HS-27A (cell line): Measurements from ENCODE around the gene INPP5E.

ENCODE experiments used
- DNase-seq: peaks from one replicate; pipeline ENCODE4 v3.0.0-alpha.2; 2012; ENCODE audit warnings: low read depth, missing footprints

Gene INPP5E

GRCh38 chr9:136447173-136447778 lies 7.6 kb upstream of the INPP5E start:
- DNase-seq: no peak

- DNase-seq: no peak
Observed at GRCh38 chr9:136445799-136446198, 6.2 kb upstream of the INPP5E start.

DNA sequence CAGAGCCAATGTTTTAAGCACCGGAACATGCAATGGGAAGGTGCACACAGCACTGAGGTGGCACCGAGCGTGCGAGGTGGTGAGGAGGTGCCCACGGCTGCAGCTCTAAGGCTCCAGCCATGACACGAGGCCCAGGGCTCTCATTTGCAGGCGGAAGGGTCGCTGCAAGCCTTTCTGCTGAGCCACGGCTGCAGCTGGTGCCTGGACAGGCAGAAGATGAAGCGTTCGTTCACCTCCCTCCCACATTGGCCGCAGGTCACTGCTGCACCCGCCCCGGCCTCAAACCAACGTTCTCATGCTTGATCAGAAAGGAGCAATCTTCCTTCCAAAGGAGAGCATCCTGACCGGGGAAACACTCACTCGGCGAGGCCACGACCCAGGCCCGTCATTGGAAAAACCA lies 4.5 kb upstream of the INPP5E start:
- DNase-seq: no peak

DNA sequence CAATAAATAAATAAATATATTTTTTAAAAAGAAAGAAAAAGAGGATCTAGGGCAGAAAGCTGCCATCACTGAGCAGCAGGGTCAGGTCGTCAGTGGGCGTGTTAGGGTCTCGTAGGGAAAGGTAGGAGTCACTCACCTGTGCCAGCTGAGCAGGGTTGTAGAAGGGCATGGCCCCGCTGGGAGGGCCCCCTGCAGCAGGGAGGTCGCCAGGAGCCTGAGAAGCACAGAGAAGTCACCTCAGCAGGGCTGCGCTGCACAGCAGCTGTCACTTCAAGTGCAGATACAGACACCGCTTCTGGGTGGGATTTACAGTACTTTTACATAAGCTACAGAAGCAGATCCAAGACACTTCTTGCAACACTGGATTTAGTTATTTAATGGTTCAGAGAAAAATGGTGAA lies 4.0 kb upstream of the INPP5E start:
- no peak for DNase-seq

GRCh38 chr9:136443087-136443486 lies 3.4 kb upstream of the INPP5E start:
- DNase-seq: no peak

DNA sequence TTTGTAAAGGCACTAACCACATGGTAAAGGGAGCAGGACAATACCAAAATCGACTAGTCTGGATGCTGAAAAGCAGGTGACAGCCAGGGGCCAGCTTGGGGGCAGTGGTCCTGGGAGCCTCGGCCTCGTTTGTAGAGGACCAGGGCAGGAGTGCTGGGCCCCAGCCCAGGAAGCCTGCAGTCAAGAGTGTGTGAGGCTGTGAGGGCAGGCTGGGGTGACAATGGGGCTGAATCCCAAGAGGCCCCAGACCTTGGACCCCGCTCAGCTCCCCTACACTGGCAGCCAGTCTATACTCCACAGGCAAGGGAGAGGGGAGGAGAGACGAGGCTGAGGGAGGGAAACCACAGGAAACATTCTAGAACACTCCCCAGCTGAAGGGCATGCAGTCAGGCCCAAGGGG lies 2.6 kb upstream of the INPP5E start:
- no peak for DNase-seq

DNA sequence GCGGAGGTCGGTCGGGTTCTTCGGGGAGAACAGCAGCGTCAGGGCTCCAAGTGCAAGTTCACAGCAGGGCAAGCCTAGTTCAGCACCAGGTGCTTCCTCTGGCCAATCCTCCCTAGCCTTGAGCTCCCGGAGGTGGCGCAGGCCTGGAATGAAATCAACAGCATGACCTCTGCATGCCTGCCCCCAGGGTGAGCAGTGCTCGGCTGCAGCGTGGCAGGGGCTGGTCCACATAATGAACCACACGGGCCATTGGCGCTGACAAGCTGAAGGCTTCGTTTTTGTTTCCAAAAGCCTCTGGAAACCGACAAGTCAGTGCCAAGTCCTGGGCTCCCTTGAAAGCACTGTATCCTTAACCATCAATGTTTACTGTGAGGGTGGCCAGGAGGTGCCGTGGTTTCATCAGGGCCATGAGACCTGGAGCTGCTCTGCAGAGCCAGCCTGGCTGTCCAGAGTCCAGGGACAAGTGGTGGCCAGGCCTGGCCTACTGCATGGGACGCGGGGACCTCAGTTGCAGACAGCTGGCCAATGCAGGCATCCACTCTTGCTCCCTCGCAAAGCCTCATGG lies 2.1 kb upstream of the INPP5E start:
- no peak for DNase-seq

DNA sequence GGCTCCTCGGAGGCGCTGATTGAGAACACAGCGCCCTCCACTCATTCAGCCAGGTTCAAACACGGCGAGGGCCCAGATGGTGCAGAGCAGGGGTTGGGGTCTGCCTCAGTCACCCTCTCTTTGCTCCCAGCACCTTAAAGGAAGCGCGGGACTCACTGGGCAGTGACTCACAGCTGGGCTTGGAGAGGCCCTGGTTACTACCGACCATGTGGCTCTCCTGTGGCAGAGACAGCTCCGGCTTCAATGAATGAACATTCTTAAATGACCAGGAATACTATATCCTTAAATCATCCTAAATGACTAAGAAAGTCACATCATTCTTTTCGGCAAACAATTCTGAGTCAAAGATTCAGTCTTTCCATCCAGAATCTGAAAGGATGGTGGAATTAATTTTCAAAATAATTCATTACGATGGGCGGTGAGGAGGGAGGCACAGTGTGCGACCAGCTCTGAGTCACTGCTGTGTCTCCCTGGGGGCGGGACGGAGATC lies 1.6 kb upstream of the INPP5E start:
- no peak for DNase-seq

DNA sequence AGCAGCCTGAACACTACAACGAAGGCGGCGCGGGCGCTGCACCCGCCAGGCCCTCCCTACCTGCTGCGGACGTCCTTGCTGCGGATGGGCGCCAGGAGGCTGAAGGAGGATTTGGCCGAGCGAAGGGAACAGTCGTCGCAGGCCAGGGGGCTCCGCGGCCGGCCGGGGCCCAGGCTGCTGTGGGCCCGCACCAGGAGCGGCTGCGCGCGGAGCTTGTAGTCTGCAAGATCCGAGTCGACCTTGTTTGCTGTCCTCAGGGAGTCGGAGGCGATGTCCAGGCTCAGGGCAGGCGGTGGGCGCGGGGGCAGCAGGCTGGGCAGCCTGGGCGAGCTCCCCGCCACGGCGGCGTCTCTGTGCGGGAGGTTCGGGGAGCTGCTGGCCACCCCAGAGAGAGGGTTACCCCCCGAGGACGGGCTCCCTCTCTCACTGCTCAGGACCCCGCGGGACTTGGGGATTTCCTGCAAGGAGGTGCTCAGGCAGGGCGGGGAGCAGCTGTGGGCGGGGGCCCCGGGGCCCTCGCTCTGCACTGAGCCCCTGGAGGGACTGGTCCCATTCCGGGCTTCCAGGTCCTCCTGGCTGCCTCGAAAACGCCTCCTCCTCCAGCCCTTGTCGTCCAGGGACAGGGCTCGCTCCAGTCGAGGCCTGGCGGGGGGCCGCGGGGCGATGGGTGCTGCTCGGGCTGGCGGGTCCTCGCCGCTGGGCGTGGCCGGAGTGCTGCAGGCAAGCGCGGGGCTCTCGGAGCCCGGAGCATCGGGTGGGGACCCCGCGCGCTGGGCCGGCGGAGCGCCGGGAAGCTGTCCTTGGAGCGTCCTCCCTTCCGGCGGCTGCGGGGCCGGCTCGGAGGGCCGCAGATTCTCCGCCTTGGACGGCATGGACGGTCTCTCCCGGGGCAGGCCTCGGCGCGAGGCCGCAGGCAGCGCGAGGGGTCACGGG lies 831 bp downstream of the INPP5E start:
- DNase-seq: no peak

DNA sequence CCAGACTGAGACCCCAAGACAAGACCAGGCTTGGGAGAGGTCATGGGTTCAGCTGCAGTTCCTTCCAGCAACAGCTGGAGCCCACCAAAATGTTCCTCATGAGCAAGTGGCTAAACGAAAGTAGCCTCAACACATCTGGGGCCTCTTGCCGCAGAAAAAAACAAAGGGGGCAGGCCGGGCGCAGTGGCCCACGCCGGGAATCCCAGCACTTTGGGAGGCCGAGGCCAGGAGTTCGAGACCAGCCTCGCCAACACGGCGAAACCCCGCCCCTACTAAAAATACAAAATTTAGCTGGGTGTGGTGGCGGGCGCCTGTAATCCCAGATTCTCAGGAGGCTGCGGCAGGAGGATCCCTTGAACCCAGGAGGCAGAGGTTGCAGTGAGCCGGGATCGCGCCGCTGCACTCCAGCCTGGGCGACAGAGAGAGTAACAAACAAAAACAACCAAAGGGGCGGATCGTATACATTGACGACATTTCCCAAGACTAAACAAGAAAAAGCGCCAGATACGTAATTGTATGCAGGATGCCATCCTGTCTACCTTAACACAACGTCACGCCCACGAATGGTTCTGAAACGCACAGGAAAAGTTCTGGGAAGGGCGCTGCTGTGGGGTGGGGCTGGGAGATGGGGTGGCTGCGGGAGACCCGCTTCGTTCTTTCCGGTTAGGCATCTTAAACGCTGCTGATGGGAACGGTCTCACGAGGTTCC lies 1.7 kb downstream of the INPP5E start:
- no peak for DNase-seq

DNA sequence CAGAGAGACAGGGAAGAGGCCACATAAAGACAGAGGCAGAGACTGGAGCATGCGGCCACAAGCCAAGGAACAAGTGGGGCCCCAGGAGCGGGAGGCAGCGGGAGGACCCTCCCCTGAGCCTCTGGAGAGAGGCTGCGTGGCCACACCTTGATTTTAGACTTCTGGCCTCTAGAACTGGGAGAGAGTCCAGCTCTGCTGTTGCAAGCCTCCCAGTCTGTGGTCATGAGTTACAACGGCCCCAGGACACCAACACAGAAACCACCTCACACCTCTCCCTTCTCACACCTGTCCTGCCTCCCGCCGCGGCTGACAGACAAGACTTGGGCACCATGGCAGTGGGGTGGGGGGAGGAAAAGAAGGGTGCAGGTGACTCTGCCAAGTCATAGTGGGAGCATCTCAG lies 2.2 kb downstream of the INPP5E start:
- DNase-seq: no peak

DNA sequence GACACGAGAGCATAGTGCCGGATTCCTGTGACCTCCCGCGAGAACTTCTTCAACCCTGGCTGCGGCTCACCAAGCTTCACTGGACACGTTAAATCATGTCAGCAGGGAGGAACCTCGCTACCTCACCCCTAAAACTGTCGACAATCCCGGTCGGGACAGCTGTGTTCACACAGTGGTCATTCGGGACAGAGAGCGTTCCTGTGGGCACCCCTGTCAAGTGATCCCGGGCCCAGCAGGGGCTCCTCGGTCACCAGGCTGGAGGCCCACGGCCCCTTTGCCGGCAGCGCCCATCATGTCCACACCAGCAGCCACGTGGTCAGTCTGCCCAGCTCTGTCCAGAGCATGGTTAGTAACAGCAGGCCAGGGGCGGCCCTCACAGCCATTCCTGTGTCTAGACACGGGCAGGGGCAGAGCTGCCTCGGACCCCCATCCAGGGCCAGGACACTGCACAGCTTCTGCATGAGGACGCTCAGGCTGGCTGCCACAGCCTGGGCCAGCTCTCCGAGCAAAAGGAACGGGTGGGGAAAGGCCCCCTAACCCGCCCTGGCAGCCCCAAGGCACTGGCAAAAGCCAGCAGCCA lies 3.5 kb downstream of the INPP5E start:
- no peak for DNase-seq

DNA sequence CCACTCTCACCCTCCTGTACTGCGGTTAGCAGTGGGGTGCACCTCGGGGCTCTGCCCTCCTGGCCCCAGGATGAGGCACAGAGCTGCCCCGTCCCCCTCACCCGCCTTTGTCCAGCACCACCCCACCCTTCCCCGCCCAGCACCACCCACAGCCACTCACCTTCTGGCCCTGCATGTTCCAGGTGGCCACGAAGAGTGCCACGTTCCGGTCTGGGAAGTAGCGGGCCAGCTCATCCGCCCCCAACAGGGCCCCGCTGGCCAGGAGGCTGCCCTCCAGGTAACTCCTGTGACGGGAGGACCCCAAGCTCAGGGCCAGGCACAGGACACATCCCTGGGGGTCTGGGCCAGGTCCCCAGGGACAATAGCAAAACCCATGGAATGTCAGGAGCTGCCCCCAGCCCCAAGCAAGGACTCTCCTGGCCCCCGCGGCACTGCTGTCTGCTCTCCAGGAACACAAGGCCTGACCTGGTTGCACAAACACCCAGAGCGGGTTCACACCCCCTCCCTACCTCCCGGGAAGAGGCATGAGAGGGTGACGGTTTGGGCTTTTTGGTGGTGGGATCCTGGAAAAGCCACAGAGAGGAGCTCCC lies 5.0 kb downstream of the INPP5E start:
- no peak for DNase-seq

DNA sequence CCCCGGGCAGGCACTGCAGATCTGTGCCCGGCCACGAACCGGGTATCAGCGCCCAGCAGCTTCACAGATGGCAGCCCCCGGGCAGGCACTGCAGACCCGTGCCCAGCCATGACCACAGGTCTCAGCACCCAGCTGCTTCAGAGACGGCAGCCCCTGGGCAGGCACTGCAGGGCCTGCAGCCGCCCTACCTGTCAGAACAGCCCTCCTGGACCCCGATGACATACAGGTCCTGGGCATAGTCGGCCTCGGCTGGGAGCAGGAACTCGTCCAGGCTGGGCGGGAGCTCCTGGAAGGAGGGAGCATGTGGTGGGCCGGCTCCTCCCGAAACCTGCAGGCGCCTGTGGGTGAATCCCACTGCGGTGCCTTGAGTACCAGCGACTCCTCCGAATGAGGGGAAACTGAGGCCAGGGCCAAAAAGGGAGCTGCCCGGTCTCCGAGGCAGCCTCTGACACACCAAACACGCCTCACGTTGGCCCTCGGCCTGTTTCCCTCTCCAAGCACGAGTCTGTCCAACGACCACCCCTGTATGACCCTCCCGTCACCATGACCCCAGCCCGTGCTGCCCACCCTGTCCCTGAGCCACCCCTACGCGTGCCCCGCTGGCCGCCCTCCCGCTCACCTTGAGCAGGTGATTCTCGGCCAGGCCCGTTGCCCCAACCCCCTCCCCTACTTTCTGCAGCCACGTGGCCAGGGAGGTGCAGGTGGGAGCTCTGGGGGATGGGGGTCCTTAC lies 5.6 kb downstream of the INPP5E start:
- no peak for DNase-seq

DNA sequence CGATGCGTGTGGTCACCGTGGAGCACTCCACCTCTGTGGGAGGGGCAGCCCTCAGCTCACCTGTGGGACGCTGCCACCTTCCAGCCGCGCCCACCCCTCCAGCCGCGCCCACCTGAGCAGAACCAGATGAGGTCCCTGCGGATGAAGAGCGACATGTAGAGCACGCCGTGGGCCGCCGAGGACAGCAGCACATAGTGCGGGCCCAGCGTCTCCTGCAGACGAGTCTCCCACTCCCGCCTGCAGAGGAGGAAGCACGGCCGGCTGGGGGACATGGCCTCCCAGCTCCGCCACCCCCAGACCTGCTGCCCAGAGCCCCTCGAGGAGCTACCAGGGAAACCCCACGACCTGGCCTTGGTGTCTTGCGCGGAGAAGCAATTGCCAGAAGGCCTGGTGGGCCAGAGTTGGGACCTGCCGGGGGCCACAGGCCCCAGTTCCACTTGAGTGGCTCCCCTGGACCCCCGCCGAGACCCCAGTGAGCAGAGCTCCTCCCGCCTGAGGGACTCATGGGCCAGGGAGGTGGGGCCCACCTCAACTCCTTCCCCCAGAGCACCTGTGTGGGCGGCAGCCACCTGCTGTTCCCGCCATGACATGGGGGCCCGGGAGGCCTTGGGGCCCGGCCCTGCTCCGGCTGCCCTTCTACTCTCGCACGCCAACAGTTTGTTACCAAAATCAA lies 6.5 kb downstream of the INPP5E start:
- no peak for DNase-seq

DNA sequence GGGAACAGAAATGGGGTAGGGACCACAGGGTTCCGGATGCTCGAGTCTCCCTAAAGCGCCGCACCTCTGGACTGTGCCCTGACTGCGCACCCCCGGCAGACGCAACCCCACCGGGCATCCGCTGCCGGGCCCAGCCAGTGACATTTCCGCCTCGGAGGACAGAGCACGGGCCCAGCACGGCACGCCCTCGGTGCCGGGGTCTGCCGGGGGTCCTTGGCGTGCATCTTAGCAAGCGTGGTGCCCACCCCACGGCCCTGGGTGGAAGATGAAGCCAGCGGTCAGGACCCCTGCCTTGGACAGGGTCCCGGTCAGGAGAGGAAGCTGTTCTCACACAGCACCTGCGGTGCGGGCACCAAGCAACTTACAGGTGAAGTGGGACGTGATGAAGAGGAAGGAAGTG lies 7.1 kb downstream of the INPP5E start:
- no peak for DNase-seq

GRCh38 chr9:136431782-136432350 lies 7.8 kb downstream of the INPP5E start:
- no peak for DNase-seq

DNA sequence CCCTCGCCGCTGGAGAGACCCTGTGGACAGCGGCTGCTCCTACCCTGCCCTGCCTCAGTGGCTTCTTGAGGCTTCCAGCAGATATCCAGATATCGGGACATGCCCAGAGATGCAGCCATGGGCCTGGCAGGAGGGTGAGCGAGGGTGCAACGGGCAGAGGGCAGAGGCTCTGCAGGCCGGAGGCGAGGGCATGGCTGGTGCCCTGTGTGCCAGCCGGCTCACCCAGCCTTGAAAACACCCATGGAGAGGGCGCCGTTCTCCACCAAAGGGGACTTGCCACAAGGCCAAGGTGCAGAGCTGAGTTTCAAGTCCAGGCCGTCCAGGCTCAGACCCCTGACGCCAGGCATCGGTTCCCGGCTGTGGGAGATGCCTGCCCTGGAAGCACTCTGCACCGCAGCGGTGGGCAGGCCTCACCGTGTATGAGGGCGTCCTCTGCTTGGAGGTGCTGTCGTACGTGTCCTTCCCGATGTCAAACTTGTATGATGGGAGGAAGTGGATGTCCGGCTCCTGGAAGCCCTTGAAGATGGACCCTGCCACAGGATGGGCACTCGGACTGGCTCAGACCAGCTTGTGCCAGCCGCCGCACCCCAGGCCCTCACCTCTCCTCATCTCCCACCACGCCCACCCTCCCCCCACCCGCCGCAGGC lies 8.9 kb downstream of the INPP5E start:
- no peak for DNase-seq

DNA sequence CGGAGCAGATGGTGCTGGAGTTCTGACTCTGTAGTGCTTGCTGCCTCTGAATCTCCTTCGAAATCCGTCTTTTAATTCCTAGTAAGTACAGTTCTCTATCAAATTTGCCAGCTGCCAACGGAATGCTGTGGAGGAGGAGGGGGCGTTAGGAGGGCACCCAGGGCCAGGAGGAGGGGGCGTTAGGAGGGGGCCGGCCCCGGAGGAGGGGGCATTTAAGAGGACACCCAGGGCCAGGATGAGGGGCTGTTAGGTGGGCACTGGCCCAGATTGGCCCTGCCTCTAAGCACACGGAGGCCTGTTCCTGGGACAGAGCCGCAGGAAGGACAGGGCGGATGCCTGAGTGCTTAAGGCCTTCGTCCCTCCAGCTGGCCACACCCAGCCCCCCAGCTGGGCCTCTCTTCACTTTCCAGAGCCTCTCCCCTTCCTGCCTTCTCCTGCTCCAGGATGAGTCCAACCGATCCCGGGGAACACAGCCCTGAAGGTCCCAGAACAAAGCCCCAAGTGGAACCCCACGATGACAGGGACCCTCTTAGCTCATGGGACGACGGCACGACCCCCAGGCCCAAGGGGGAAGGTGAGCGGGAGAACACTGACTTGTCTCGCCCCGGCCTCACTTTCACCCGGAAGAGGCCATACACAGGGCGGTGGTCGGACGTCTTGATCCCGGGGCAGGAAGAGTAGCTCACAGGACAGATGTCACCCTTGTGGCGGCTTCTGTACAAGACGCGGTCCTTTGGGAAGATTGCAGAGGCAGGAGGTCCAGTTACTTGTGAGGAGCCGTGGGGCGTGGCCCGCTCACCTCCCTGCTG lies 9.8 kb downstream of the INPP5E start:
- DNase-seq: no peak
